DND-41 (cell line): Measurements from ENCODE around the gene ITPR3.

ENCODE experiments used
- EZH2 ChIP-seq: IDR thresholded peaks from 3 replicates; pipeline ENCODE4 v1.6.1; 2012; ENCODE audit warnings: borderline replicate concordance, low read depth, mild to moderate bottlenecking, moderate library complexity, low read length, inconsistent platforms; ENCODE audit not compliant: severe bottlenecking
- TF ChIP-seq, protein P1 (sequence below): IDR thresholded peaks from 2 replicates; pipeline ENCODE4 v1.5.1; 2012; ENCODE audit warnings: borderline replicate concordance, low read length, moderate library complexity, mild to moderate bottlenecking; ENCODE audit not compliant: poor library complexity, severe bottlenecking; ENCODE audit errors: extremely low read depth

DNA sequence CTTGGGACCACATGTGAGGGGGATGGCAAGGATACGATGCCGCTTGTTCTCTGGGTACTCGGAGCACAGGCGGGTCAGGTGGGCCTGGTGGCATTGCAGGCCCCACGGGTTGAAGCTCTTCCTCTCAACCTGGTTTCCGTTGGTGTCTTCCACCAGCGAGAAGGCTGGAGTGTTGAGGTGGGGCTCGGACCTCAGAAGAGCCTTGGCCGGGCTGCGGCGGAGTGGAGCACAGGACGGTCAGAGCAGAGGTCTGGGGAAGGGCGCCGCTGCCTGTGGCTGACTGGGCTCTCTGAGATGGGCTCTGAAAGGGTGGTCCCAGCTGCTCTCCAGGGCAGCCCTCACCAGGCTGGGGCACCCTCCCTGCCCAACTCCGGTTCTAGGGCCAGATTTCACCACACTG is 105.6 kb downstream of the ITPR3 start:
- TF ChIP-seq, protein P1, sequence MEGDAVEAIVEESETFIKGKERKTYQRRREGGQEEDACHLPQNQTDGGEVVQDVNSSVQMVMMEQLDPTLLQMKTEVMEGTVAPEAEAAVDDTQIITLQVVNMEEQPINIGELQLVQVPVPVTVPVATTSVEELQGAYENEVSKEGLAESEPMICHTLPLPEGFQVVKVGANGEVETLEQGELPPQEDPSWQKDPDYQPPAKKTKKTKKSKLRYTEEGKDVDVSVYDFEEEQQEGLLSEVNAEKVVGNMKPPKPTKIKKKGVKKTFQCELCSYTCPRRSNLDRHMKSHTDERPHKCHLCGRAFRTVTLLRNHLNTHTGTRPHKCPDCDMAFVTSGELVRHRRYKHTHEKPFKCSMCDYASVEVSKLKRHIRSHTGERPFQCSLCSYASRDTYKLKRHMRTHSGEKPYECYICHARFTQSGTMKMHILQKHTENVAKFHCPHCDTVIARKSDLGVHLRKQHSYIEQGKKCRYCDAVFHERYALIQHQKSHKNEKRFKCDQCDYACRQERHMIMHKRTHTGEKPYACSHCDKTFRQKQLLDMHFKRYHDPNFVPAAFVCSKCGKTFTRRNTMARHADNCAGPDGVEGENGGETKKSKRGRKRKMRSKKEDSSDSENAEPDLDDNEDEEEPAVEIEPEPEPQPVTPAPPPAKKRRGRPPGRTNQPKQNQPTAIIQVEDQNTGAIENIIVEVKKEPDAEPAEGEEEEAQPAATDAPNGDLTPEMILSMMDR, result no peak
- no peak for TF ChIP-seq EZH2
